ENCODE results near the gene PARD6A.

PARD6A gene

DNA sequence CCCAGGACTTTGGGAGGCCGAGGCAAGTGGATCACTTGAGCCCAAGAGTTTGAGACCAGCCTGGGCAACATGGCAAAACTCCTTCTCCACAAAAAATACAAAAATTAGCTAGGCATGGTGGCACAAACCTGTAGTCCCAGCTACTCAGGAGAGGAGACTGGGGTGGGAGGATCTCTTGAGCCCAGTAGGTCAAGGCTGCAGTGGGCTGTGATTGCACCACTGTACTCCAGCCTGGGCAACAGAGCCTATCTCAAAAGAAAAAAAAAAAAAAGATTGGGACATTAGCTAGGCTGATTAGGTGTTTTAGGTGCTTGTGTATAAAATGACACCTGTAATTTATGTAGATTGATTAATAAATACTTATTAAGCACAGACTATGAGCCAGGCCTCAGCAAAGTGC is 48.3 kb downstream of the PARD6A start:
- intact Hi-C loops (cut with DNase I) = no loop called here
- no peak for DNase-seq

DNA sequence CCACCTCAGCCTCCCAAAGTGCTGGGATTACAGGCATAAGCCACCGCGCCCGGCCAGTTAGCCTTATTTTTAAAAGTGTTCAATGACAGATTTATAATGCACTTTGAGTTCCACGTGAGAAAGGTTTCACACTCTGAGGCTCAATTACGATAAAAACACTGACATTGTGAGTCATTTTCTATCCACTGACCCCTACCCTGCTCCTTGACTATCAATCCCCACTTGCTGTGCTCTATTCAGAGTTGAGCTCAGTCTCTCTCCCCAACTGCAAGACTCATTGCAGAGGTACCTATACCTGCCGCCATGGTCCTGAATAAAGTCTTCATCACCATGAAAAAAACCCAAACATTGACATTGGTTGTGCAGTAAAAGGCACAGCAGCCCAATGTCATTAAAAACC is 49.8 kb downstream of the PARD6A start:
- intact Hi-C loops (cut with DNase I) = no loop called here
- DNase-seq = no peak

Measured in head of caudate nucleus (tissue), 42 donors.